WTC11 (cell line): ENCODE measurements around the gene NAGS.

Experiments
- ATF1 ChIP-seq: sonication (generic); formaldehyde crosslinking; IDR thresholded peaks from 2 replicates; pipeline ENCODE4 v1.8.1; 2023; ENCODE audit warnings: mild to moderate bottlenecking, moderate library complexity, missing genetic modification reagents
- IRF1 ChIP-seq: sonication (generic); formaldehyde crosslinking; IDR thresholded peaks from 2 replicates; pipeline ENCODE4 v1.8.0; 2023; ENCODE audit warnings: missing genetic modification reagents
- MXD4 ChIP-seq: fragments of 250-450 bp; sonication (Bioruptor Pico); IDR thresholded peaks from 2 replicates; pipeline ENCODE4 v1.8.0; 2021; ENCODE audit warnings: mild to moderate bottlenecking, moderate library complexity, borderline replicate concordance
- NR1H2 ChIP-seq: sonication (generic); formaldehyde crosslinking; IDR thresholded peaks from 2 replicates; pipeline ENCODE4 v1.9.0; 2021; ENCODE audit warnings: mild to moderate bottlenecking, moderate library complexity, missing genetic modification reagents
- SP1 ChIP-seq: sonication (generic); formaldehyde crosslinking; conservative IDR thresholded peaks from 2 replicates; pipeline ENCODE4 v1.8.1; 2022; ENCODE audit warnings: missing genetic modification reagents
- STAT6 ChIP-seq: sonication (generic); formaldehyde crosslinking; conservative IDR thresholded peaks from 2 replicates; pipeline ENCODE4 v1.8.1; 2023; ENCODE audit warnings: mild to moderate bottlenecking, low read depth, missing genetic modification reagents, moderate library complexity
- TCF7 ChIP-seq: sonication (generic); formaldehyde crosslinking; IDR thresholded peaks from 2 replicates; pipeline ENCODE4 v1.8.0; 2022; ENCODE audit warnings: mild to moderate bottlenecking, low read depth, missing genetic modification reagents, moderate library complexity
- ZBTB21 ChIP-seq: sonication (generic); formaldehyde crosslinking; IDR thresholded peaks from 2 replicates; pipeline ENCODE4 v1.8.1; 2023; ENCODE audit warnings: mild to moderate bottlenecking, missing genetic modification reagents, borderline replicate concordance
- ZNF138 ChIP-seq: sonication (generic); formaldehyde crosslinking; conservative IDR thresholded peaks from 2 replicates; pipeline ENCODE4 v1.8.1; 2022; ENCODE audit warnings: mild to moderate bottlenecking, moderate library complexity, missing genetic modification reagents
- ZNF317 ChIP-seq: sonication (generic); formaldehyde crosslinking; IDR thresholded peaks from 2 replicates; pipeline ENCODE4 v1.8.1; 2023; ENCODE audit warnings: low read depth, mild to moderate bottlenecking, moderate library complexity, missing genetic modification reagents, borderline replicate concordance
- TF ChIP-seq, protein P1 (sequence below): fragments of 200-600 bp; IDR thresholded peaks from 2 replicates; pipeline ENCODE4 v1.8.0; 2022; ENCODE audit warnings: antibody characterized with exemption
- TF ChIP-seq, protein P2 (sequence below): sonication (generic); formaldehyde crosslinking; IDR thresholded peaks from 2 replicates; pipeline ENCODE4 v1.8.1; 2022; ENCODE audit warnings: low read depth, mild to moderate bottlenecking, moderate library complexity, missing genetic modification reagents, borderline replicate concordance
- TF ChIP-seq, protein P3 (sequence below): sonication (generic); formaldehyde crosslinking; IDR thresholded peaks from 2 replicates; pipeline ENCODE4 v1.8.1; 2022; ENCODE audit warnings: low read depth, missing genetic modification reagents, borderline replicate concordance
- TF ChIP-seq, protein P4 (sequence below): sonication (generic); formaldehyde crosslinking; IDR thresholded peaks from 2 replicates; pipeline ENCODE4 v1.8.0; 2022; ENCODE audit warnings: mild to moderate bottlenecking, missing genetic modification reagents

GRCh38 chr17:44022246-44022645 is 17.8 kb downstream of the NAGS start:
- TF ChIP-seq, protein P1, sequence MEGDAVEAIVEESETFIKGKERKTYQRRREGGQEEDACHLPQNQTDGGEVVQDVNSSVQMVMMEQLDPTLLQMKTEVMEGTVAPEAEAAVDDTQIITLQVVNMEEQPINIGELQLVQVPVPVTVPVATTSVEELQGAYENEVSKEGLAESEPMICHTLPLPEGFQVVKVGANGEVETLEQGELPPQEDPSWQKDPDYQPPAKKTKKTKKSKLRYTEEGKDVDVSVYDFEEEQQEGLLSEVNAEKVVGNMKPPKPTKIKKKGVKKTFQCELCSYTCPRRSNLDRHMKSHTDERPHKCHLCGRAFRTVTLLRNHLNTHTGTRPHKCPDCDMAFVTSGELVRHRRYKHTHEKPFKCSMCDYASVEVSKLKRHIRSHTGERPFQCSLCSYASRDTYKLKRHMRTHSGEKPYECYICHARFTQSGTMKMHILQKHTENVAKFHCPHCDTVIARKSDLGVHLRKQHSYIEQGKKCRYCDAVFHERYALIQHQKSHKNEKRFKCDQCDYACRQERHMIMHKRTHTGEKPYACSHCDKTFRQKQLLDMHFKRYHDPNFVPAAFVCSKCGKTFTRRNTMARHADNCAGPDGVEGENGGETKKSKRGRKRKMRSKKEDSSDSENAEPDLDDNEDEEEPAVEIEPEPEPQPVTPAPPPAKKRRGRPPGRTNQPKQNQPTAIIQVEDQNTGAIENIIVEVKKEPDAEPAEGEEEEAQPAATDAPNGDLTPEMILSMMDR, result no peak
- TF ChIP-seq ZBTB21 (CRISPR knock-in tag), result no peak
- TF ChIP-seq TCF7 (CRISPR knock-in tag), result no peak
- TF ChIP-seq, protein P2, sequence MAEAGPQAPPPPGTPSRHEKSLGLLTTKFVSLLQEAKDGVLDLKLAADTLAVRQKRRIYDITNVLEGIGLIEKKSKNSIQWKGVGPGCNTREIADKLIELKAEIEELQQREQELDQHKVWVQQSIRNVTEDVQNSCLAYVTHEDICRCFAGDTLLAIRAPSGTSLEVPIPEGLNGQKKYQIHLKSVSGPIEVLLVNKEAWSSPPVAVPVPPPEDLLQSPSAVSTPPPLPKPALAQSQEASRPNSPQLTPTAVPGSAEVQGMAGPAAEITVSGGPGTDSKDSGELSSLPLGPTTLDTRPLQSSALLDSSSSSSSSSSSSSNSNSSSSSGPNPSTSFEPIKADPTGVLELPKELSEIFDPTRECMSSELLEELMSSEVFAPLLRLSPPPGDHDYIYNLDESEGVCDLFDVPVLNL (CRISPR knock-in tag), result no peak
- no peak for TF ChIP-seq ATF1 (CRISPR knock-in tag)
- TF ChIP-seq MXD4 (CRISPR knock-in tag), result no peak
- no peak for TF ChIP-seq NR1H2 (CRISPR knock-in tag)
- no peak for TF ChIP-seq SP1 (CRISPR knock-in tag)
- TF ChIP-seq, protein P3, sequence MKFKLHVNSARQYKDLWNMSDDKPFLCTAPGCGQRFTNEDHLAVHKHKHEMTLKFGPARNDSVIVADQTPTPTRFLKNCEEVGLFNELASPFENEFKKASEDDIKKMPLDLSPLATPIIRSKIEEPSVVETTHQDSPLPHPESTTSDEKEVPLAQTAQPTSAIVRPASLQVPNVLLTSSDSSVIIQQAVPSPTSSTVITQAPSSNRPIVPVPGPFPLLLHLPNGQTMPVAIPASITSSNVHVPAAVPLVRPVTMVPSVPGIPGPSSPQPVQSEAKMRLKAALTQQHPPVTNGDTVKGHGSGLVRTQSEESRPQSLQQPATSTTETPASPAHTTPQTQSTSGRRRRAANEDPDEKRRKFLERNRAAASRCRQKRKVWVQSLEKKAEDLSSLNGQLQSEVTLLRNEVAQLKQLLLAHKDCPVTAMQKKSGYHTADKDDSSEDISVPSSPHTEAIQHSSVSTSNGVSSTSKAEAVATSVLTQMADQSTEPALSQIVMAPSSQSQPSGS (CRISPR knock-in tag), result no peak
- no peak for TF ChIP-seq IRF1 (CRISPR knock-in tag)
- TF ChIP-seq STAT6, result no peak
- TF ChIP-seq ZNF317 (CRISPR knock-in tag), result no peak
- no peak for TF ChIP-seq ZNF138 (CRISPR knock-in tag)
- TF ChIP-seq, protein P4, sequence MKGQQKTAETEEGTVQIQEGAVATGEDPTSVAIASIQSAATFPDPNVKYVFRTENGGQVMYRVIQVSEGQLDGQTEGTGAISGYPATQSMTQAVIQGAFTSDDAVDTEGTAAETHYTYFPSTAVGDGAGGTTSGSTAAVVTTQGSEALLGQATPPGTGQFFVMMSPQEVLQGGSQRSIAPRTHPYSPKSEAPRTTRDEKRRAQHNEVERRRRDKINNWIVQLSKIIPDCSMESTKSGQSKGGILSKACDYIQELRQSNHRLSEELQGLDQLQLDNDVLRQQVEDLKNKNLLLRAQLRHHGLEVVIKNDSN (CRISPR knock-in tag), result no peak
